Thymus (tissue), 14 donors: Measurements from ENCODE around the gene TMED10. TPM values are rescaled to one million over a fixed set of nuclear protein-coding genes. Genes with fewer than 3 reads are reported as not detected.

Source experiments
- DNase-seq, 9 donors: peaks; one replicate each; pipeline ENCODE4 v3.0.0-alpha.2; 2013; ENCODE audit warnings: low spot score in 9 of 9, low read depth in 6 of 9, missing footprints in 1 of 9
- H3K27ac ChIP-seq, 2 donors: one replicate each; pipeline ENCODE4 v1.5.1; 2013; ENCODE audit warnings: control low read depth in 1 of 2, low read depth in 1 of 2, low read length in 1 of 2, mild to moderate bottlenecking in 1 of 2, moderate library complexity in 1 of 2
- H3K27me3 ChIP-seq, 2 donors: one replicate each; pipeline ENCODE4 v1.5.1; 2013; ENCODE audit warnings: low read length in 1 of 2; ENCODE audit not compliant: control insufficient read depth in 2 of 2, insufficient read depth in 1 of 2
- H3K36me3 ChIP-seq, 2 donors: one replicate each; pipeline ENCODE4 v1.5.1; 2013; ENCODE audit warnings: low read length in 1 of 2, mild to moderate bottlenecking in 1 of 2, moderate library complexity in 1 of 2; ENCODE audit not compliant: control insufficient read depth in 2 of 2, insufficient read depth in 2 of 2
- H3K4me1 ChIP-seq, 2 donors: one replicate each; pipeline ENCODE4 v1.5.1; 2013; ENCODE audit warnings: low read length in 2 of 2; ENCODE audit not compliant: control insufficient read depth in 2 of 2, insufficient read depth in 2 of 2
- H3K4me3 ChIP-seq, 2 donors: one replicate each; pipeline ENCODE4 v1.5.1; 2013; ENCODE audit warnings: low read length in 2 of 2, control low read depth in 1 of 2, mild to moderate bottlenecking in 1 of 2
- H3K9me3 ChIP-seq, 2 donors: one replicate each; pipeline ENCODE4 v1.5.1; 2013; ENCODE audit warnings: low read length in 1 of 2, mild to moderate bottlenecking in 1 of 2; ENCODE audit not compliant: control insufficient read depth in 2 of 2, insufficient read depth in 1 of 2
- WGBS: extraction: QIAGEN DNeasy Blood & Tissue Kit; methylation state at CpG from one replicate; pipeline ENCODE4 v1.1.7; 2013; 5-methylcytosine and 5-hydroxymethylcytosine counted together
- long read RNA-seq, 10 donors: transcript quantifications; one replicate each; lab custom pipeline, GENCODE V29; 2026
- polyA plus RNA-seq: library from polyadenylated mRNA; stranded (reverse); fragments of 200-250 nt; gene quantifications from one replicate; pipeline ENCODE4 v1.2.3, GENCODE V29; 2013
- total RNA-seq: library from RNA; stranded (reverse); fragments of 120-200 nt; gene quantifications from one replicate; pipeline ENCODE4 v1.2.4, GENCODE V29; 2013
- donor health status: healthy.

TMED10 gene
- 146 TPM for total RNA-seq
- polyA plus RNA-seq = 122 TPM
- long read RNA-seq, donor 1, full-length matches to known transcripts = 12 of 12 reads
- long read RNA-seq, donor 1, partial matches to known transcripts = 0 of 12 reads
- long read RNA-seq, donor 1, other reads (novel, unspliced or antisense) = 0 of 12 reads
- long read RNA-seq, donor 2 = 0 reads
- long read RNA-seq, donor 3, full-length matches to known transcripts = 92 of 92 reads
- long read RNA-seq, donor 3, partial matches to known transcripts = 0 of 92 reads
- long read RNA-seq, donor 3, other reads (novel, unspliced or antisense) = 0 of 92 reads
- long read RNA-seq, donor 4, full-length matches to known transcripts = 26 of 26 reads
- long read RNA-seq, donor 4, partial matches to known transcripts = 0 of 26 reads
- long read RNA-seq, donor 4, other reads (novel, unspliced or antisense) = 0 of 26 reads
- long read RNA-seq, donor 5, full-length matches to known transcripts = 98 of 155 reads
- long read RNA-seq, donor 5, partial matches to known transcripts = 57 of 155 reads
- long read RNA-seq, donor 5, other reads (novel, unspliced or antisense) = 0 of 155 reads
- long read RNA-seq, donor 6, full-length matches to known transcripts = 51 of 56 reads
- long read RNA-seq, donor 6, partial matches to known transcripts = 5 of 56 reads
- long read RNA-seq, donor 6, other reads (novel, unspliced or antisense) = 0 of 56 reads
- long read RNA-seq, donor 7, full-length matches to known transcripts = 73 of 73 reads
- long read RNA-seq, donor 7, partial matches to known transcripts = 0 of 73 reads
- long read RNA-seq, donor 7, other reads (novel, unspliced or antisense) = 0 of 73 reads
- long read RNA-seq, donor 8, full-length matches to known transcripts = 30 of 30 reads
- long read RNA-seq, donor 8, partial matches to known transcripts = 0 of 30 reads
- long read RNA-seq, donor 8, other reads (novel, unspliced or antisense) = 0 of 30 reads
- long read RNA-seq, donor 9, full-length matches to known transcripts = 33 of 33 reads
- long read RNA-seq, donor 9, partial matches to known transcripts = 0 of 33 reads
- long read RNA-seq, donor 9, other reads (novel, unspliced or antisense) = 0 of 33 reads
- long read RNA-seq, donor 10, full-length matches to known transcripts = 37 of 37 reads
- long read RNA-seq, donor 10, partial matches to known transcripts = 0 of 37 reads
- long read RNA-seq, donor 10, other reads (novel, unspliced or antisense) = 0 of 37 reads

DNA sequence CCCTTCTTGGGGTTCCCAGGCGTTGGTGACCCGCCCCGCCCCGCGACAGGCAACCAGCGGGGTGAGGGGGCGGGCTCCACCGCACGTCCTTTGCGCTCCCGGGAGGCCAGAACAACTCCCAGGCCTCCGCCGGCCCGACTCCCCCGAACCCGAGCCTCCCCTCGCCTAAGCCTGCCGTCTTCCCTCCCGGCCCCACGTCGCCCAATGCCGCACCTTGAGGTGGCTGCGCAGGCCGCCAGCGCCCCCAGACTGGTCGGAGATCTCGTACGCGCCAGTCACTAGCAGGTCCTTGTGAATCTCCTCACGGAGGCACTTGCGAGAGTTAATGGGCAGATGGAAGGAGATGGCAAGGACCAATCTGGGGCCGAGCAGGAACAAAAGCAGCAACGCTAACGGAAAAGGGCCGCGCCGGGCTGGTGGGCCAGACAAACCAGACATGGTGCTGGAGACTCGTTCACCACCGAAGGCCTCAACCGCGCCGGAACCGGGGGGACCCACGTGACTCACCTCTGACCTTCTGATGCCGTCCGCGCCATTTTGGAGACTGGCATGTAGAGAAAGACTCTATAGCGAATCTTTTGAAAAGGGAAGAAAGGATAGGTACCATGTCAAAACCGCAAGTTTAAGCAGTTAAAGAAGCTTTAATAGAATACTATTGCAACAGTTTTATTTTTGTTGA, at the start of gene TMED10:
Gene TMED10 (minus strand): TSS at position 471 of the 679 bp plus-strand sequence. CDS start 33 bp downstream, at position 438.
- H3K4me3 ChIP-seq = peak within 1 kb of the TSS; percentile 81
- H3K27ac ChIP-seq = peak within 1 kb of the TSS; percentile 97 to 100
- H3K9me3 ChIP-seq = no peaks in the 10 kb centered on the region
- no peaks in the 10 kb centered on the region for H3K27me3 ChIP-seq
- H3K4me1 ChIP-seq = peaks cover 8 to 20% of the 10 kb centered on the region in 2 donors
- DNase-seq = peak in 8 of 9 donors; percentile 85 to 98 (median 92)
- under 1% methylated on average over 49 of the region's 49 CpGs for WGBS
- peaks cover 0 to 2% of the 10 kb centered on the region in 2 donors for H3K36me3 ChIP-seq

DNA sequence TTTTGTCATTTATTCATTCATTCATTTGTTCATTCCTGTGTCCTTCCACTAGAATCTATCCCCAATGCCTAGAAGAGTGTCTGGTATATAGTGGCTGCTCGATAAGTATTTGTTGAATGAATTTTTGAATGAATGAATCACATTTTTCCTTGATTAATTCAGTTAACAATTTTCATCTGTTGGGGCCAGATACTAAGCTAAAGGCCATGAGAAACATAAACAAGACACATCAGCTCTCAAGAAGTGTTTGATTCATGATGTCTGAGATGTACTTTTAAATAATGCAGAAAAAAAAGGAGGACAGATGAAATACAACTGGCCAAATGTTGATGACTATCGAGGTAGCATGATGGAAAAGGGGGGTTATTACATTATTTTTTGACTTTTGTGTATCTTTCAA, 48.1 kb upstream of the TMED10 start:
- H3K36me3 ChIP-seq = no peaks in the 10 kb centered on the region
- peaks cover 6 to 21% of the 10 kb centered on the region in 2 donors for H3K4me1 ChIP-seq
- no peak overlapping the region for H3K4me3 ChIP-seq
- 97% methylated on average over 2 of the region's 2 CpGs for WGBS
- H3K27ac ChIP-seq = no peak overlapping the region
- no peaks in the 10 kb centered on the region for H3K27me3 ChIP-seq
- H3K9me3 ChIP-seq = peaks cover 0 to 3% of the 10 kb centered on the region in 2 donors
- no peak for DNase-seq

DNA sequence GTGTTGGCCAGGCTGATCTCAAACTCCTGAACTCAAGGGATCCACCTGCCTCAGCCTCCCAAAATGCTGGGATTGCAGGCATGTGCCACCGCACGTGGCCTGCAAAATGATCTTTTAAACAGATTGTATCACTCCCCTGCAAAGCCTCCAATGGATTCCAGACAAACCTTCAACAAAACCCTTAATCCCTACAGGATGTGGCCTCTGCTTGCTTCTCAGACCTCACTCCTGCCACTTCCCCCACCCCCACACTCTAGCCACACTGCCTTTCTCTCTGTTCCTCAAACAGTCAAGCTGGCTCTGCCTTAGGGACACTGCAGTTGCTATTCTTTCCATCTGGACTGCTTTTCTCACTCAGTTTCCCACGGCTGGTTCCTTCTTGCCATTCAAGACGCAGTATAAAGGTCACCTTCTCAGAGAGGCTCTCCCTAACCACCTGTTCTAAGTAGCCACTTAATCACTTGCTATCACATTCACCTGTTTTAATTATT, 47.3 kb upstream of the TMED10 start:
- peaks cover 0 to 3% of the 10 kb centered on the region in 2 donors for H3K9me3 ChIP-seq
- WGBS = 70% methylated on average over 4 of the region's 4 CpGs
- H3K27ac ChIP-seq = no peak overlapping the region
- no peak for DNase-seq
- no peak overlapping the region for H3K4me3 ChIP-seq
- no peaks in the 10 kb centered on the region for H3K36me3 ChIP-seq
- H3K4me1 ChIP-seq = peaks cover 0 to 13% of the 10 kb centered on the region in 2 donors
- no peaks in the 10 kb centered on the region for H3K27me3 ChIP-seq

DNA sequence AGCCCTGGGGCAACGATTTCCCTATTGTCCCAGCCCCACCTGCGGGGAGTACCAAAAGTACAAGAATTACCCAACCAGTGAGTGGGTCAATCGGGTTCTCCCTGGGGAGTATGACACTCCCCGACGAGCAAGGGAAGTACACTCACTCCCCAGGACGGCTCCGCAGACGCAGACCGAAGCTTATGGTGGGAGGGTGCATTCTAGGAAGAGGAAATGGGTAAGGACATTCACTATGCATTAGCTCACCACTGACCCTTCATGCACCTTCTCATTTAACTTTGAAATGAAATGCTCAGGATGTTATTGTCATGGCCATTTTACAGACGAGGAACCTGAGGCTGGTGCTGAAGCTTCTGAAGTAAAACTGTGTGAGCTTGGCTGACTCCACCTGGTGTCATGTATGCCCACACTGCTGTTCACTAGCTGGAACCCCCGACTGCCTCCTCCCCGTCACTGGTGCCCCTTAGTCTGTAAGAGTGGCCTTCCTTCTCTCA, 45.8 kb upstream of the TMED10 start:
- Histone ChIP-seq H3K27ac (no peak overlapping the region), H3K4me3 (no peak overlapping the region), H3K36me3 (no peaks in the 10 kb centered on the region), H3K9me3 (peaks cover 0 to 3% of the 10 kb centered on the region in 2 donors), H3K27me3 (no peaks in the 10 kb centered on the region), H3K4me1 (peaks cover 0 to 8% of the 10 kb centered on the region in 2 donors)
- 93% methylated on average over 12 of the region's 12 CpGs for WGBS
- DNase-seq = no peak

DNA sequence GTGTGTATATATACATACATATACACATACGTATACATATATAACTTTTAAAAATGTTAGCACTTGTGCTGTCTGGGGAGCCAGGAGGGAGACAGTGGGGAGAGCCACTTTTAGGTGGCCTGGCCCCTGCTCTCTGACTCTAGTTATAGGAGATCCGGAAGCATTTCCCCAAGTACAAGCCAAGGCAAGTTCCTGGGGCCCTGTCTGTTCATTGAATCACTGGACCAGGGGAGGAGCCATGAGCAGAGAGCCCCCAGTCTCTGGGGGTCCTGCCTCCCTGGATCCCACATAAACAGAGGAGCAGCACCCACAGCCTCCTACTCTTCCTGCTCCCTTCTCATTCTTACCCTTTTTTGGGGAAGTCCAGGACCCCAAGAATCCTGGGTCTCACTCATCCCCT, 45.4 kb upstream of the TMED10 start:
- WGBS = 93% methylated on average over 2 of the region's 2 CpGs
- H3K27me3 ChIP-seq = no peaks in the 10 kb centered on the region
- no peak for DNase-seq
- no peaks in the 10 kb centered on the region for H3K36me3 ChIP-seq
- H3K4me3 ChIP-seq = no peak overlapping the region
- no peak overlapping the region for H3K27ac ChIP-seq
- H3K9me3 ChIP-seq = peaks cover 0 to 3% of the 10 kb centered on the region in 2 donors
- H3K4me1 ChIP-seq = peaks cover 0 to 8% of the 10 kb centered on the region in 2 donors

DNA sequence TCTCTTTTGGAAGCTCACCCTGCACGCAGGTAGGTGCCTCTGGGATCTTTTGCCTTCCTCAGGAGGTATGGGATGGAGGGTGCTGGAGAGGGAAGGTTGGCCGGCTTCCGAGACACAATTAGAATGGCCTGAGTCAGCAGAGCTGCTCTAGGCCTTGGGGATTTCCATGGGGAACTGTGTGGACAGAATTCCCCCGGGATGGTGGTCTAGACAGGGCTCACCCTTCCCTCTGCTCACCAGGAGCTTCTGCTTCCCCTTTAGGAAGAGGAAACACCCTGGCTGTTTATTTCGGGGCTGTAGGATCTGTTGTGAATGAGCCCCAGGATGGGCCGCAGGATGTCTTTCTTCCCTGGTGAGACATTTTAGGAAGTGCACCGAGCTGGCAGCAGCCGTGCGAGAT, 43.7 kb upstream of the TMED10 start:
- no peak overlapping the region for H3K27ac ChIP-seq
- DNase-seq = no peak
- H3K9me3 ChIP-seq = peaks cover 0 to 3% of the 10 kb centered on the region in 2 donors
- peaks cover 4 to 8% of the 10 kb centered on the region in 2 donors for H3K4me1 ChIP-seq
- no peaks in the 10 kb centered on the region for H3K36me3 ChIP-seq
- 81% methylated on average over 9 of the region's 9 CpGs for WGBS
- H3K4me3 ChIP-seq = no peak overlapping the region
- no peaks in the 10 kb centered on the region for H3K27me3 ChIP-seq

DNA sequence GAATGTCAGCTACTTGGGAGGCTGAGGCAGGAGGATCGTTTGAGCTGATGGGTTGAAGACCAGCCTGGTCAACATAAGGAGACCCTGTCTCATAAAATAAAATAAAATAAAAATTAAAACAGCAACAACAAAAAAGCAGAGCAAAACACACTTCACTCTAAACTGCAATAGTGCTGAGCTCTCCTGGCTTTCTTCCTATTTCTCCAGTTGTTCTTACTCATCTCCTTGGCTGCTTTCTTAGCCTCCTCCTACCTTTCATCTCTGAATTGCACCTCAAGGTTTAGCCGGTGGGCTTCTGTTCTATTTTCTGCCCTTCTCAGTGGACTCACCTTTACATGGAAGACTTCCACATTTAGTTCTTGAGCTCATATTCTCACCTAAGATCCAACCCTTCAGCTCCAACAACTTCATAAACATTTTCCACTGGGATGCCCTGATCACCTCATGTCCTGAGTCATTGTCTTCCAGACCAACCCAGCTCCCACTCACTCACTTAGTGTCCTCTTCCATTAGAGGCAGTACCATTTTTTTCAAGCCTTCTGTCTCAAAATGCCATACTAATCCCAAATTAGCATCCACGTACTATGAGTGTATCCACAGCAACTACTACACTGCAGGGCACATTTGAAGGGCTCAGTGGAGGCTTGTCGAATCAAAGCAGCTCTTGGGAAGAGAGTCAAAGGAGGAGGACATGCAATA, 41.2 kb upstream of the TMED10 start:
- Histone ChIP-seq H3K4me3 (no peak overlapping the region), H3K36me3 (no peaks in the 10 kb centered on the region), H3K9me3 (peaks cover 0 to 3% of the 10 kb centered on the region in 2 donors), H3K4me1 (peaks cover 0 to 5% of the 10 kb centered on the region in 2 donors), H3K27me3 (no peaks in the 10 kb centered on the region), H3K27ac (no peak overlapping the region)
- DNase-seq = no peak
- 98% methylated on average over 4 of the region's 4 CpGs for WGBS
